Erythroblast (primary cell): ENCODE data around the gene SMO.

Experiments
- GATA1 ChIP-seq: IDR thresholded peaks from 2 replicates; pipeline ENCODE4 v1.6.1; 2011; ENCODE audit warnings: low read depth, mild to moderate bottlenecking, control low read depth, low read length, moderate library complexity
- POLR2A ChIP-seq: IDR thresholded peaks from 2 replicates; pipeline ENCODE4 v1.6.1; 2011; ENCODE audit warnings: mild to moderate bottlenecking, low read length

GRCh38 chr7:129144095-129144833 lies 44.2 kb upstream of the SMO start, which contains the start of gene TSPAN33:
- TF ChIP-seq POLR2A (no peak), GATA1 (no peak)
